Adrenal gland (tissue), 5 donors: ENCODE data around the gene KRTAP1-1.

Experiments used
- CTCF ChIP-seq, 6 experiments: fragments of 450-650 bp in 4 of 6; fragments of 200-600 bp in 2 of 6; sonication (generic) in 1 of 6; IDR thresholded peaks; 1 replicate in 5 of 6; 2 replicates in 1 of 6; pipeline versions ENCODE4 v1.5.1 to v1.8.0; 2016 to 2021; ENCODE audit warnings: antibody characterized with exemption in 6 of 6, mild to moderate bottlenecking in 2 of 6, moderate library complexity in 1 of 6
- POLR2A ChIP-seq, 2 donors: fragments of 450-650 bp; IDR thresholded peaks; one replicate each; pipeline ENCODE4 v1.6.1; 2017; ENCODE audit warnings: antibody characterized with exemption in 2 of 2, mild to moderate bottlenecking in 2 of 2, moderate library complexity in 1 of 2
- donor health status: DM: no; HTN: no; CAD: no.

- no peak for TF ChIP-seq CTCF (IDR thresholded peaks at IDR 0.05)
- no peak for TF ChIP-seq POLR2A (IDR thresholded peaks at IDR 0.05)
Observed at GRCh38 chr17:41010441-41010840, 30.8 kb downstream of the KRTAP1-1 start.
